Measurements from ENCODE around the gene VWA5B2.

Gene VWA5B2

GRCh38 chr3:184229394-184230080 lies at the start of gene VWA5B2:
Gene VWA5B2 (plus strand): TSS chr3:184229585. CDS start chr3:184230529, 944 bp downstream.
- Histone ChIP-seq H3K36me3 (ENCODE audit: control insufficient read depth, insufficient read depth, low read length) (no peaks in the 10 kb centered on the region), H3K27me3 (ENCODE audit: control insufficient read depth, insufficient read depth, low read length) (peaks cover 77% of the 10 kb centered on the region), H3K9me3 (ENCODE audit: control insufficient read depth, insufficient read depth, low read depth, low read length) (no peaks in the 10 kb centered on the region), H3K27ac (ENCODE audit: low read depth, low read length) (no peak within 1 kb of the TSS), H3K4me1 (ENCODE audit: control insufficient read depth, insufficient read depth, low read length) (no peaks in the 10 kb centered on the region; the same call in 1 of the 2 replicates), H3K9ac (ENCODE audit: low read length) (no peak within 1 kb of the TSS), H3K4me3 (ENCODE audit: low read depth, low read length) (peak within 1 kb of the TSS; percentile 69)

GRCh38 chr3:184180165-184180564 lies 49.2 kb upstream of the VWA5B2 start:
- peaks cover 78% of the 10 kb centered on the region for H3K36me3 ChIP-seq (ENCODE audit: control insufficient read depth, insufficient read depth, low read length)
- no peak overlapping the region for H3K4me3 ChIP-seq (ENCODE audit: low read depth, low read length)
- peaks cover 22% of the 10 kb centered on the region for H3K4me1 ChIP-seq (ENCODE audit: control insufficient read depth, insufficient read depth, low read length)
- no peaks in the 10 kb centered on the region for H3K9me3 ChIP-seq (ENCODE audit: control insufficient read depth, insufficient read depth, low read depth, low read length)
- no peak overlapping the region for H3K27ac ChIP-seq (ENCODE audit: low read depth, low read length)
- H3K9ac ChIP-seq (ENCODE audit: low read length): no peak overlapping the region
- H3K27me3 ChIP-seq (ENCODE audit: control insufficient read depth, insufficient read depth, low read length): no peaks in the 10 kb centered on the region

- H3K9me3 ChIP-seq (ENCODE audit: control insufficient read depth, insufficient read depth, low read depth, low read length): no peaks in the 10 kb centered on the region
- no peak overlapping the region for H3K9ac ChIP-seq (ENCODE audit: low read length)
- no peaks in the 10 kb centered on the region for H3K27me3 ChIP-seq (ENCODE audit: control insufficient read depth, insufficient read depth, low read length)
- H3K36me3 ChIP-seq (ENCODE audit: control insufficient read depth, insufficient read depth, low read length): peaks cover 78% of the 10 kb centered on the region
- H3K4me1 ChIP-seq (ENCODE audit: control insufficient read depth, insufficient read depth, low read length): peaks cover 23% of the 10 kb centered on the region
- H3K27ac ChIP-seq (ENCODE audit: low read depth, low read length): no peak overlapping the region
- H3K4me3 ChIP-seq (ENCODE audit: low read depth, low read length): no peak overlapping the region
These were observed 47.8 kb upstream of the VWA5B2 start for GRCh38 chr3:184181596-184181995.

- peaks cover 73% of the 10 kb centered on the region for H3K36me3 ChIP-seq (ENCODE audit: control insufficient read depth, insufficient read depth, low read length)
- no peaks in the 10 kb centered on the region for H3K9me3 ChIP-seq (ENCODE audit: control insufficient read depth, insufficient read depth, low read depth, low read length)
- H3K4me1 ChIP-seq (ENCODE audit: control insufficient read depth, insufficient read depth, low read length): peaks cover 19% of the 10 kb centered on the region
- H3K4me3 ChIP-seq (ENCODE audit: low read depth, low read length): no peak overlapping the region
- H3K9ac ChIP-seq (ENCODE audit: low read length): no peak overlapping the region
- H3K27ac ChIP-seq (ENCODE audit: low read depth, low read length): no peak overlapping the region; the same call in 1 of the 2 replicates
- no peaks in the 10 kb centered on the region for H3K27me3 ChIP-seq (ENCODE audit: control insufficient read depth, insufficient read depth, low read length)
These were observed 45.7 kb upstream of the VWA5B2 start for GRCh38 chr3:184183679-184184078.

- Histone ChIP-seq H3K9ac (ENCODE audit: low read length) (peak overlapping the region; percentile 72), H3K9me3 (ENCODE audit: control insufficient read depth, insufficient read depth, low read depth, low read length) (no peaks in the 10 kb centered on the region), H3K4me1 (ENCODE audit: control insufficient read depth, insufficient read depth, low read length) (peaks cover 19% of the 10 kb centered on the region), H3K27me3 (ENCODE audit: control insufficient read depth, insufficient read depth, low read length) (no peaks in the 10 kb centered on the region), H3K4me3 (ENCODE audit: low read depth, low read length) (peak overlapping the region; percentile 95), H3K27ac (ENCODE audit: low read depth, low read length) (peak overlapping the region; percentile 89), H3K36me3 (ENCODE audit: control insufficient read depth, insufficient read depth, low read length) (peaks cover 73% of the 10 kb centered on the region)
These were observed 44.7 kb upstream of the VWA5B2 start for GRCh38 chr3:184184546-184185230.

- no peaks in the 10 kb centered on the region for H3K9me3 ChIP-seq (ENCODE audit: control insufficient read depth, insufficient read depth, low read depth, low read length)
- H3K9ac ChIP-seq (ENCODE audit: low read length): peak overlapping the region; percentile 91
- peaks cover 73% of the 10 kb centered on the region for H3K36me3 ChIP-seq (ENCODE audit: control insufficient read depth, insufficient read depth, low read length)
- H3K4me3 ChIP-seq (ENCODE audit: low read depth, low read length): peak overlapping the region; percentile 95
- peak overlapping the region; percentile 89 for H3K27ac ChIP-seq (ENCODE audit: low read depth, low read length)
- H3K4me1 ChIP-seq (ENCODE audit: control insufficient read depth, insufficient read depth, low read length): peaks cover 19% of the 10 kb centered on the region
- no peaks in the 10 kb centered on the region for H3K27me3 ChIP-seq (ENCODE audit: control insufficient read depth, insufficient read depth, low read length)
These were observed 43.8 kb upstream of the VWA5B2 start for GRCh38 chr3:184185461-184186183.

- Histone ChIP-seq H3K4me1 (ENCODE audit: control insufficient read depth, insufficient read depth, low read length) (peaks cover 19% of the 10 kb centered on the region), H3K27me3 (ENCODE audit: control insufficient read depth, insufficient read depth, low read length) (no peaks in the 10 kb centered on the region), H3K9ac (ENCODE audit: low read length) (peak within 1 kb of the TSS; percentile 91), H3K4me3 (ENCODE audit: low read depth, low read length) (peak within 1 kb of the TSS; percentile 95), H3K9me3 (ENCODE audit: control insufficient read depth, insufficient read depth, low read depth, low read length) (no peaks in the 10 kb centered on the region), H3K27ac (ENCODE audit: low read depth, low read length) (peak within 1 kb of the TSS; percentile 89), H3K36me3 (ENCODE audit: control insufficient read depth, insufficient read depth, low read length) (peaks cover 73% of the 10 kb centered on the region)
These were observed 43.0 kb upstream of the VWA5B2 start, which contains the start of gene ABCF3 for GRCh38 chr3:184186184-184186901. Gene ABCF3 (plus strand): TSS chr3:184186199. CDS start chr3:184186208, 9 bp downstream.

- Histone ChIP-seq H3K4me3 (ENCODE audit: low read depth, low read length) (peak overlapping the region; percentile 95), H3K36me3 (ENCODE audit: control insufficient read depth, insufficient read depth, low read length) (peaks cover 73% of the 10 kb centered on the region), H3K9me3 (ENCODE audit: control insufficient read depth, insufficient read depth, low read depth, low read length) (no peaks in the 10 kb centered on the region), H3K27ac (ENCODE audit: low read depth, low read length) (no peak overlapping the region), H3K4me1 (ENCODE audit: control insufficient read depth, insufficient read depth, low read length) (peaks cover 19% of the 10 kb centered on the region), H3K9ac (ENCODE audit: low read length) (peak overlapping the region; percentile 91), H3K27me3 (ENCODE audit: control insufficient read depth, insufficient read depth, low read length) (no peaks in the 10 kb centered on the region)
These were observed 42.5 kb upstream of the VWA5B2 start for GRCh38 chr3:184186902-184187207.

- H3K36me3 ChIP-seq (ENCODE audit: control insufficient read depth, insufficient read depth, low read length): peaks cover 73% of the 10 kb centered on the region
- H3K4me3 ChIP-seq (ENCODE audit: low read depth, low read length): no peak overlapping the region
- peaks cover 19% of the 10 kb centered on the region for H3K4me1 ChIP-seq (ENCODE audit: control insufficient read depth, insufficient read depth, low read length)
These were observed 41.3 kb upstream of the VWA5B2 start for GRCh38 chr3:184188080-184188479.

GRCh38 chr3:184189421-184189820 lies 40.0 kb upstream of the VWA5B2 start:
- no peak overlapping the region for H3K4me3 ChIP-seq (ENCODE audit: low read depth, low read length)
- H3K36me3 ChIP-seq (ENCODE audit: control insufficient read depth, insufficient read depth, low read length): peaks cover 73% of the 10 kb centered on the region
- no peak overlapping the region for H3K9ac ChIP-seq (ENCODE audit: low read length)
- no peaks in the 10 kb centered on the region for H3K27me3 ChIP-seq (ENCODE audit: control insufficient read depth, insufficient read depth, low read length)
- H3K27ac ChIP-seq (ENCODE audit: low read depth, low read length): no peak overlapping the region
- peaks cover 15% of the 10 kb centered on the region for H3K4me1 ChIP-seq (ENCODE audit: control insufficient read depth, insufficient read depth, low read length)
- no peaks in the 10 kb centered on the region for H3K9me3 ChIP-seq (ENCODE audit: control insufficient read depth, insufficient read depth, low read depth, low read length)

More at GRCh38 chr3:184188080-184188479, 41.3 kb upstream of the VWA5B2 start:
- Histone ChIP-seq H3K9me3 (ENCODE audit: control insufficient read depth, insufficient read depth, low read depth, low read length) (no peaks in the 10 kb centered on the region), H3K27ac (ENCODE audit: low read depth, low read length) (no peak overlapping the region), H3K9ac (ENCODE audit: low read length) (no peak overlapping the region), H3K27me3 (ENCODE audit: control insufficient read depth, insufficient read depth, low read length) (no peaks in the 10 kb centered on the region)
